IPS-18c (cell line): ENCODE results near the gene SLC4A8.

Experiments
- H3K4me3 ChIP-seq: 2 replicates; pipeline ENCODE4 v1.7.0; 2013; ENCODE audit warnings: low read depth, mild to moderate bottlenecking, low read length, moderate library complexity; ENCODE audit not compliant: insufficient read depth
- H3K9me3 ChIP-seq: one replicate; pipeline ENCODE4 v1.6.1; 2013; ENCODE audit warnings: mild to moderate bottlenecking, low read length, moderate library complexity; ENCODE audit not compliant: control insufficient read depth, insufficient read depth

Gene SLC4A8

DNA sequence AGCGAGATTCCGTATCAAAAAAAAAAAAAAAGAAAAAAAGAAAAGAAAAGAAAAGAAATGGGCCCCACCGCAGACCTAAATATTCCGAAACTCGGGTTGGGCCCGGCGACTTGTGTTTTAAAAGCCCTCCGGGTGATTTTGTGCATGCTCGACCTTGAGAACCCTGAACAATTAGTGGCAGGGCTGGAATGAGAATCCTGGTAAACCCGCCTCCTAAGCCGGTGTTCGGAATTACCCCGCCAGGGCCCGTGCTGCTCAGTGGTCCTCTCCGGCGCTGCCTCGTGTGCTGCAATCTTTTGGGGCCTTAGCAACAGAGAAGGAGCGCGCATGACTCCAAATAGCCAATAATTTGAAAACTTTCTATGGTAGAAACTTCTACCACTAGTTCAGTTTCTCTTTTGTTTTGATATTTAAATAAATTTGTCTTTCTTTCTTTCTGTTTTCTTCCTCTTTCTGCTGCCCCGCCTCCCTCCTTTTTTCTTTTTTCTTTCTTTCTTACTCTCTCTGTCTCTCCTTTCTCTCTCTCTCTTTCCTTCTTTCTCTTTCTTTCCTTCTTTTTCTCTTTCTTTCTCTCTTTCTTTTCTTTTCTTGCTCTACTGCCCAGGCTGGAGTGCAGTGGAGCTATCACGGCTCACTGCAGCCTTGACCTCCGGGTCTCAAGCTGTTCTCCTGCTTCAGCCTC, 31.9 kb upstream of the SLC4A8 start:
- H3K4me3 ChIP-seq, result peak overlapping the region; percentile 87; the same call in 1 of the 2 replicates
- H3K9me3 ChIP-seq, result no peaks in the 10 kb centered on the region

DNA sequence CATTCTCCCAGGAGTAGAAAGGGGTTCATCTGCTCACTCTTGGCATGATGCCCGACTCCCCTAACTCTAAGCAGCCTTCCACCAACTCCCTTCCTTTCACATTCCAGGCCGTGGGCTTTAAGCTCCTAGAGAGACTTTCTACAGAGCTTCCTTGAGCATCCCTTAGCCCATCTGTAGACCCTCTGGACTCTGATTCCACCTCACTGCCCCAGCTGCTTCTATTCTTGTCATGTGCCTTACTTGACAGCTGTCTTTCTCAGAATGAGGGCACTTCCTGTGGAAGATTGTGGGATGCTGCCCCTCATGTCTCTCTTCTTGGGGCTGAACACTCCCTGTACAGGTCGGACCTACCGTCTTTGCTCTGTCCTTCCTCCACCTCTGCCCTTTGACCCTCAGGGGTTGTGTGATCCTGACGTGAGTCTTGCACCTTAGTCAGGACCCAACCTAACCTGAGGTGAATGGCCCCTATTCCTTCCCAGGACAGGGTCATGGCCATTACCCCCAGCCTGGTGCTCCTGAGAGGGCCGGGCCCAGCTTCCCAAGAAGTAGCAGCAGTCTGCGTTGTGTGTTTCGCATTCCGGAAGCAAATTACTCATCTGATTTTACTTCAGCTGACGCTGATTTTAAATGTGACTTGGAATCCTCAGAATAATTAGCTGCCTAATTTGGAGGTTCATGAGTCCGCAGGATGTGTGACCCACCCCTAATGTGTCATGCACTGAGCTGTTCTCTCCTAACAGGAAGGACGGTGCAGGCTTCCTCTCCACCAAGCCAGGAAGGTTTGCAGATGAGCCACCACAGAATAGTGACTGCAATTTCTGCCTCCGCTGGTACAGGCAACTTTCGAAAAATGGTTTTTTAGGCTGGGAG, 30.7 kb upstream of the SLC4A8 start:
- Histone ChIP-seq H3K9me3 (no peaks in the 10 kb centered on the region), H3K4me3 (no peak overlapping the region)

DNA sequence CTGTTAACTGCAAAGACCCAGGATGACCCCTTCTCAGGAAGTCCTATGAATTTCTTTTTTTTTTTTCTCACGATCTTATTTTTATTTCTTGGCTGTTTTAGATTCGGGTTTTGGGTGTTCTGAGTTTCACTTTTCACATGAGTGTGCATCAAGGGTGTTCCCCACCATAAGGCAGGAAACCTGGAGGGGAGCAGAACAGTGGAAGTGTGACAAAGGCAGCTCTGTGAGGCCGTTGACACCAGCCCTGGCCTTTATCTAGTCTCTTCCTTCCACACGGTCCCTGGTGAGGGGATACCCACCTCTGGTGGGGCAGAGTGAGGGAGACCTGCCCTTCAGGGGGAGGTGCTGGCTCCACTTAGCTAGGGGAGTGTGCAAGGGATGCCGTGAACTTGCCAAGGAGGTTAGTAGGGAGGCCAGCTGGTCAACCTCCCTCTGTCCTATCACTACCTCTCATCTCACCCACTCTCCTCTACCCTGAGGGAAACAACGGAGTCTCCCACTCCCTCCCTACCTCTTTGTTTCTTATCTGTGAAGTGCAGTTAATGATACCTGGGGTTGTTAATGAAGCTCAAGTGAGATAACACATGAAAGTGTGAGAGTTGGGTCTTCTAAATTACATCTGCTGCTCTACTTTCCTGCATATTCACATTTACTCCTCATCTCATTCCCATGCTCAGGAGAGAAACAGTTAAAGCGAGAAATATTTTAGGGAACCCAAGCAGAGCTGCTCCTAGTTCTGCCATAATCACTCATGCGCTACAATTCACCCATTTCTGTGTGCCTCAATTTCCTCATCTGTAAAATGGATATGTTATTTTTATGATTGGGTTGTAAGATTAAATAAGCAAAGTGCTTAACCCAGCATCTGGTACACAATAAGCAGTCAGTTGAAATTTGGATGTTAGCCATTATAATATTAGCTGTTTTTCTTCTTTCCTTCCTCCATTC, 29.1 kb upstream of the SLC4A8 start:
- Histone ChIP-seq H3K4me3 (no peak overlapping the region), H3K9me3 (no peaks in the 10 kb centered on the region)

DNA sequence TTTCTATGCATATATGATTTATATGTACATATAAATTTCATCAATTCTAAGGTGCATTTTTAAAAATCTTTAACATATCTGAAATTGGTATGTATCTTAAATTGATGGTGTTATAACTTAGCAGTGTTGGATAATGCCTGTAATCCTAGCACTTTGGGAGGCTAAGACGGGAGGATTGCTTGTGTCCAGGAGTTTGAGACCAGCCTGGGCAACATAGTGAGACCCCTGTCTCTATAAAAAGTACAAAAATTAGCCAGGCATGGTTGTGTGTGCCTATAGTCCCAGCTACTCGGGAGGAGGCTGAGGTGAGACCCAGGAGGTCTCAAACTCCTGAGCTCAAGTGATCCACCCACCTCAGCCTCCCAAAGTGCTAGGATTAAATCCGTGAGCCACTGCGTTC, 27.0 kb upstream of the SLC4A8 start:
- Histone ChIP-seq H3K4me3 (no peak overlapping the region), H3K9me3 (no peaks in the 10 kb centered on the region)

DNA sequence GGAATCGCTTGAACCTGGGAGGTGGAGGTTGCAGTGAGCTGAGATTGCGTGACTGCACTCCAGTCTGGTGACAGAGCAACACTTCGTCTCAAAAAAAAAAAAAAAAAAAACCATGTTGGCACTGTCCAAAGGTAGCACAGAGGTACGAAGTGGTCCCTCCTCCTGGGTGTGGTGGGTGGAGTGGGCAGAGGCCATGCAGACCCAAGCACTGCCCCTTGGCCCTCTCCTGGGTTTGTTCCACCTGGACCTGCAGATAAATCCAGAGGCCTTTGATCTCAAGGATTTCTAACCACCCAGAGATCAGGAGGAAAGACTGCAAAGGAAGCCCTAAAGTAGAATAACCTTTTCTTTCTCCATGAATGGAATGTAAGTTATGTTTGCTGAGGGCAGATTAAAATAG, 24.7 kb upstream of the SLC4A8 start:
- no peak overlapping the region for H3K4me3 ChIP-seq
- H3K9me3 ChIP-seq, result no peaks in the 10 kb centered on the region

DNA sequence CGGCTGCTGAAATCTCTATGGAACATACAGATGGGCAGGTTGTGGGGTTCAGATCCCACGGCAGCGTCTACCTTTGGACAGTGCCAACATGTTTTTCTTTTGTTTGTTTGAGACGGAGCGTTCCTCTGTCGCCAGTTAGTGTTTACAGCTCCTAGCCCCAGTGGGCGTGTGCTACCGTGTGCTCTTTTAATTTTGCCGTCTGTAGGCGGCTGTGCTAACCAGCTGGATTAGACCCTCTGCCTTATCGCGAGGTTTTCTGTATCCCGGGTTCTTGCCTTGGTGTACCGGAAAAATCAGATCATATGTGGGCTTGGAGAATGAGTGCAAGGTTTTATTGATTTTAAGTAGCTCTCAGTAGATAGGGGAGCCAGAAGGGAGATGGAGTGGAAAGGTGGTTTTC, 23.6 kb upstream of the SLC4A8 start:
- H3K4me3 ChIP-seq, result no peak overlapping the region
- no peaks in the 10 kb centered on the region for H3K9me3 ChIP-seq

DNA sequence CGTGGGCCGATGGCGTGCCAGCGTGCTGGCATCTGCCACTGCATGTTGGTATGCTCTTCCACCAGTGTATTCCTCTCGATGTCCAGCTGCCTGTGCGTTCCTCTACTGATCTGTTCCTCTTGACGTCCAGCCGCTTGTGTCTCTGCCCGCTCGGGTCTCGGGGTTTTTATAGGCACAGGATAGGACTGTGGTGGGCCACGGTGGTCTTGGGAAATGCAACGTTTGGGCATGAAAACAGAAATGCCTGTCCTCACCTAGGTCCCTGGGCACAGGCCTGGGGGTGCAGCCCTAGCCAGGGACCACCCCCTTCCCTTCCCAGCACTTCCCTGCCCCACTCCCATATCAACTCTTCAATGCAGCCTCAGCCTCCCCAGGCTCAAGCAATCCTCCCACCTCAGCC, 23.1 kb upstream of the SLC4A8 start:
- H3K4me3 ChIP-seq, result no peak overlapping the region

DNA sequence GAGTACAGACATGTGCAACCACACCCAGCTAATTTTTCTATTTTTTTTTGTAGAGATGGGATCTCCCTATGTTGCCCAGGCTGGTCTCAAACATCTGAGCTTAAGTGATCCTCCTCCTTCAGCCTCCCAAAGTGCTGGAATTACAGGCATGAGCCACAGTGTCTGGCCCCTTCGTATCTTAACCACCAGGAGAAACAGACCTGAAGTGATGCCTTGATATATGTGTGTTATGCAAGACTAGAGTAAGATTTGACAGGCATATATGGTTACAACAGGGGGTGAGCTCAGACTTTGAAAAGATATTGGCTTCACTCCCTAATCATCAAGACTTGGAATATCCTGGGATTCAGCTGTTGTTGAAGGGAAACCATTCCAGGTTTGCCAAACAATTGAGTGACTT, 22.7 kb upstream of the SLC4A8 start:
- H3K9me3 ChIP-seq, result no peaks in the 10 kb centered on the region
- no peak overlapping the region for H3K4me3 ChIP-seq

More for the DNA sequence above, 23.1 kb upstream of the SLC4A8 start:
- no peaks in the 10 kb centered on the region for H3K9me3 ChIP-seq

DNA sequence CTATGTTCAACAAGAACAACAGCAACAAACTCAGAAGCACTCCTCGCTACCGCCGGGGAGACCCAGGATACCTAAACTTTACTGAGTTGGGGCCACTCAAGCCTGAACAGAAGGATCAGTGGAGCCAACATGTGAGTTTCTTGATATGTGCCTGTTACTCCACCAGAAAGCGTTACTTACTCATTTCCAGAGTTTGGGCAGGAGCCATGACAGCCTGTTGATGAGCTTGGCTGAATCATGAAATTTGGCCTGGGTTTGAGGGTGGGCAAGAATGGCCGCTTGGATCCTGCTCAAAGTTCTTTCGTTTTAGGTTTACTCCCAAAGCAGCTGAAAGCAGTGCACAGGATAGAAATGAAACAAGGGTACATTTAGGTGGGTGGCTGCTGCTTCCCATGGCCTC, 21.5 kb upstream of the SLC4A8 start:
- Histone ChIP-seq H3K4me3 (no peak overlapping the region), H3K9me3 (no peaks in the 10 kb centered on the region)

DNA sequence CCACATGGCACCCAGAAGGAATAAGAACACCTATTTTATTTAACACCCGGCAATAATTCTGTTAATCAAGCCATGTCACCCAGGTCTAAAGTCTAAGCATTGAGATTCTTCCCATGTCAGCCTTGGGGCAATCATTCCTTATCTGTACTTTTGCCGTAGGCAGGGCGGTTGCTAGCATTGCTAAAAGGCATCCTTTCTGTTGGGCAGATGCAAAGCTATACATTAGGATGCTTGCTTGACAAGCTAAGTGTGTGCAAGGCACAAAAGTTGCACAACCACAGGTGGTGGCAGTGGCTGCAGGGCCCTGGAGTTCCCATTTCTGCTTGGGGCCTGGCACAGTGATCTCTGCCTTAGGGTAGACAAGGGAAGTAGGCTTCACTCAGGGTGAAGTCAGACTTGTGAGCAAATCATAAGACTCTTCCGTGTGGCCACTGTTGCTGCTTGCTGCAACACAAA, 20.9 kb upstream of the SLC4A8 start:
- H3K9me3 ChIP-seq, result no peaks in the 10 kb centered on the region
- H3K4me3 ChIP-seq, result no peak overlapping the region

DNA sequence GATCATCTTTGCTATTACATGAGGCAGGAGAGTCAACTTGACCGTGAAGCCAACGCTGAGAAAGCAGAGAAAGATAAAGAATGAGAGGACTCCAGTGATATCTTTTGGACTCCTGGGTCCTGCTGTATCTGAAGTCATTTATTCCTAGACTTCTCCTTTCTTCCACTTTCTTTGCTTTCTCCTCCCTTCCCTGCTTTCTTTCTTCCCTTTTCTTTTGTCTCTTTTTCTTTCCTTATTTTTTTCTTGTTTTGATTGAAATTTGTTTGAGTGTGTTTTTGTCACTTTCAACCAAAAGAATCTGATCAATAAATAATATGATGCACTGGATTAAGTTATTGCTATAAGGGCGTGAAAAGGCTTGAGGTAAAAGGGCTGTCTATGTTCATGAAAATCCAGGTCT, 20.0 kb upstream of the SLC4A8 start:
- H3K4me3 ChIP-seq, result no peak overlapping the region
- H3K9me3 ChIP-seq, result peaks cover 2% of the 10 kb centered on the region

DNA sequence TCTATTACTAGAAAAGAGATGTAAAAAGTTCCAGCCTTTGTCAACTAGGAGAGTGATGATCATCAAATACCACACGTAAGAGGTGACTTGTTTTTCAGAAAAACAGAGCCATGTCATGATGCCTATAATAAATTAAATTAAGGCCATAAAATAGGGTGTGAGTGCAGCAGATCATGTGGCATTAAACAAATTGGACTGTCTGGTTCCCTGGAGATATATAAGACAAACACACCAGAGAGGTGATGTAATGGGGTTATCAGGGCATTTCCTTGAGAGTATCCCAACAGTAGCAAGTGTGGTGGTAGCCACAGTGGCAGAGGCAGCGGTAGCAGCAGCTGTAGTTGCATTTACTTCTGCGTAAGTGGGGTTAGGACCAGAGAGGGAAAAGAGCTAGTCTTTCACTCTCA, 18.8 kb upstream of the SLC4A8 start:
- H3K4me3 ChIP-seq, result no peak overlapping the region
- H3K9me3 ChIP-seq, result peaks cover 2% of the 10 kb centered on the region

DNA sequence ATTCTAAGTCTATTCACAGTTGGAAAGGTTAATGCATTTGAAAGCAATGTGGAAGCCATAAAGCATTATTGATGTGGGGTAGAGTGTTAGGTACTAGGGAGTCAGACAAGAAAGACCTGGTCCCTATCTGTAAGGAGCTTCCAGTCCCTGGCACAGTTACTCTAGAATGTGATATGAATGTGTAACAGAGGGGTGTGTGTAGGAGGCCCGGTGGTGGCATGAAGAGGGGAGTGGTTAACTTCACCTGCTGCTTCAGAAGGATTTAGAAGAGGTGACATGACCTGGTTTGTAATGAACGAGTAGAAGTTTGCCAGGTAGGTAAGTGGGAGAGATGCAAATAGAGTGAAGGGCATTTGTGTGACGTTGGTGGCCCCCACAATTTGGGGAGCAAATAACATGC, 18.3 kb upstream of the SLC4A8 start:
- Histone ChIP-seq H3K4me3 (no peak overlapping the region), H3K9me3 (peaks cover 2% of the 10 kb centered on the region)

DNA sequence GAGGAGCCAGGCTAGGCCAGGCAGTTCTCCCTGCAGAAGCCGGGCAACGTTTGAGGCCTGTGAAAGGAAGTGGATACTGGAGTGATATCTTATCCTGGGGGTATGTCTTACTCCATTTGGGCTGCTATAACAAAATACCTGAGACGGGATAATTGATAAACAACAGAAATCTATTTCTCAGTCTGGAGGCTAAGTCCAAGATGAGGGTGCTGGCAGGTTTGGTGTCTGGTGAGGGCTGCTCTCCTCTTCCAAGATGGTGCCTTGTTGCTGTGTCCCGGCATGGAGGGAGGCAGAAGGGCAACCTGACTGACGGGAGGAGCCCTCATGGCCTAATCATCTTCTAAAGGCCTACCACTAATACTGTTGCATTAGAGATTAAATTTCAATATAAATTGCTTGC, 17.8 kb upstream of the SLC4A8 start:
- Histone ChIP-seq H3K4me3 (no peak overlapping the region), H3K9me3 (peaks cover 2% of the 10 kb centered on the region)

DNA sequence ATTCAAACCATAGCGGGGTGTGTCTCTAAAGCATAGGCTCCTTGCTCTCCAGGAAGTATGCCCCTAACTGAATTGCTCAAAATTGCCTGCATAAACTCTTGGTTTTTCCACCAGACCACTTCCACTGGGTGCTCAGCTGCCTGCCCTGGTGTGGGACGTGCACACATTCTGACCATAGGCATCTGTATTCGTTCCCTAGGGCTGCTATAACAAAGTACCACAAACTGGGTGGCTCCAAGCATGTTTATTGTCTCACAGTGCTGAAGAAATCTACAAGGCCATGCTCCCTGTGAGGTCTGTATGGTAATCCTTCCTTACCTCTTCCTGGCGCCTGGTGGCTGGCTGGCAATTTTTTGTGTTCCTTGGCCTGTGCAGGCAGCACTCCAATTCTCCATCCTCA, 17.0 kb upstream of the SLC4A8 start:
- H3K9me3 ChIP-seq, result peaks cover 2% of the 10 kb centered on the region
- no peak overlapping the region for H3K4me3 ChIP-seq

DNA sequence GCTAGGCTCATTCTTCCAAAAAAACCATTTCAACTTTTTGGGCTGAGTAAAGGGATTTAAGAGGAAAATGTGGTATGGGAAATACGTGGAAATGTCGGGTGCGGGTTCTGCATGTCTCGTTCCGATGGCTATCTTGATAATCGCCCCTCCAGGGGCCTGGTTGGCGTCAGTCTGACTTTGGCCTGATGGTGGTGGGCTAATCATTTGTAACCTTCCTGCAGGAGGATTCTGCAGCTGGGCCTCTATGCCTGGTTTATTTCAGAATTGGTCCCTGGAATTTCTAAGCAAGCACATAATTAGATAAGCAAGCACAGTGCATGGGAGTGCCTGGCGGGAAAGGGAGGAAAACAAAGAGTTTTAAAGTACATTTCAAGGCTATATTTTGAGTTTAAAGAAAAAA, 14.8 kb upstream of the SLC4A8 start:
- H3K4me3 ChIP-seq, result no peak overlapping the region
- H3K9me3 ChIP-seq, result peaks cover 2% of the 10 kb centered on the region

DNA sequence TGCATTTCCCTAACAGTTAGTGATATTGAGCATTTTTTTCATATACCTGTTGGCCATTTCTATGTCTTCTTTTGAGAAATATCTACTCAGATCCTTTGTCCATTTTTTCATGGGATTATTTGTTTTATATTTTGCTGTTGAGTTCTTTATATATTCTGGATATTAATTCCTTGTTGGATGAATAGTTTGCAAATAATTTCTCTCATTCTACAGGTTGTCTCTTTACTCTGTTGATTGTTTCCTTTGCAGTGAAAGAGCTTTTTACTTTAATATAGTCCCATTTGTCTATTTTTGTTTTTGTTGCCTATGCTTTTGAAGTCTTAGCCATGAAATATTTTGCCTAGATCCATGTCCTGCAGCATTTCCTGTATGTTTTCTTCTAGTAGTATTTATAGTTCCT, 11.5 kb upstream of the SLC4A8 start:
- Histone ChIP-seq H3K4me3 (no peak overlapping the region), H3K9me3 (peaks cover 2% of the 10 kb centered on the region)
